Stimulated activated CD4-positive, alpha-beta T cell treated with anti-CD3 and anti-CD28 coated beads, Interleukin-15, amount 100 ng/mL, for 1 hour (primary cell): ENCODE data around the gene RAP1GAP.

Source experiments
- DNase-seq, 2 donors: peaks; one replicate each; pipeline ENCODE4 v3.0.0-alpha.2; 2020; ENCODE audit warnings: low read depth in 1 of 2, low spot score in 1 of 2

RAP1GAP gene

GRCh38 chr1:21594501-21594900, 74.7 kb downstream of the RAP1GAP start:
- DNase-seq = no peak

- no peak for DNase-seq
Measured at GRCh38 chr1:21593231-21593630, 75.9 kb downstream of the RAP1GAP start.

- no peak for DNase-seq
Measured at GRCh38 chr1:21592086-21592865, 76.9 kb downstream of the RAP1GAP start.

DNA sequence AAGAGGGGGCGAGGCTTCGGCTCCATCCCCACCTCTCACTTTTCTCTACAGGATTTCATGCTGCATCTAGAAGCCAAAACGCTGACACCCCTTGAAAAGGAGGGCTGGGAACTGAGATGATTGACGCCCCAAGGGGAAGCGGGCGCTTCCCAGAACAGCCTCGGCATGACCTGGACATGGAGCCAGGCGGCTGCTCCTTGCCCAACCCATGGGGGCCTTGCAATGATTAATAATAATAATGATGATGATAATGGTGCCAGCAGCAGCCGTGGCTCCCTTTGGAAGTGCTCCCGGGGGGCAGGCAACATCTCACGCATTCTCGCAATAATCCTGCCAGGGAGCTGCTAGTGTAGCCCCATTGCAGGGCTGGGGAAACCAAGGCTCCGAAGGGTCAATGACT, 78.2 kb downstream of the RAP1GAP start:
- no peak for DNase-seq

DNA sequence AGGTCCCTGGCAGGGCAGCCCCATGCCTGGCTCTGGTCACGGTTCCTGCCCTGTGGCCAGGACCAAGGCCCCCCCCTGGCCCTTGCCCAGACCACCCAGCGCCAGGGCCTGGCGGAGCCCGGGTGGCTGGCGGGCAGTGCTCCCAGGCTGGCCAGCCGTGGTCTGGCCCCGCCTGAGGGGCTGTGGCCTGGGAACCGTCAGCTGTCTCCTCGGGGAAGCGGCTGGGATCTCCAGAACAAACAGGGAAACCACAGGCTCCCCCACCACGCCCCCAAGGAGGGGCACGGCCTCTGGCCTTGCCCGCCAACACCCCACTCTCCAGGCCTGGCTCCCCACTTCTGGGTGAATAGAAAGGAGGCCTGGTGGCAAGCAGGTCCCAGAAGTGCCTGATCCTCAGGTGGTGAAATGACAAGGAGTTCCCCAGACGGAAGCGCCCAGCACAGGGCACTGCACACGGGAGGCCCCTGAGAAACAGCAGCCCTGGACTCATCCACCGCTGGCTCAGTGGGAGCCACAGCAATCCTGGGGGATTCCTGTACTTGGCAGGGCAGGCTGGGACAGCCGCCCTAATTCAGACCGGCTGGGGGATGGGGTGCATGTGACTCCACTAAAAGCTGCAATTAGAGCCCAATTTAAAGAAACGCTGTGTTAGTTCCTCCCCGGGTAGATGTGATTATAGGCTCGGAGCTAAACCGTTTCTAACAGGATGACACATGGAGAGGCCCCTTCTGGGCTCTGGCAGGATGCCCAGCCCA, 78.9 kb downstream of the RAP1GAP start:
- DNase-seq = no peak

DNA sequence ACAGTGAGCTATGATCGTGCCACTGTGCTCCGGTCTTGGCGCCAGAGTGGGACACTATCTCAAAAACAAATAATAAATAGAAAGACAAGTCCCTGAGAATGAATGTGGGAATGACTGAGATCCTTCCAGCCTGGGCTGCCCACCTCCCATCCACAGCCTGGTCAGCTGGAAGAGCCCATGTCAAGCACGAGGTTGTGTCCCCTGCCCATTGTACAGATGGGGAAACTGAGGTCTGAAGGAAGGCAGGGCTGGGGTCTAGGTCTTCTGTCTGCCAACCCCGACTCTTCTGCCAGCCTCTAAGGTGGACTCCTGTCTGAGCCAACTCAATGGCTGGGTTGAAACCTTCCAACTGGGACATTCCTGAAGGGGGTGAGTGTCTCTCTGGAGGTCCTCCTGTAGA, 79.5 kb downstream of the RAP1GAP start:
- no peak for DNase-seq

DNA sequence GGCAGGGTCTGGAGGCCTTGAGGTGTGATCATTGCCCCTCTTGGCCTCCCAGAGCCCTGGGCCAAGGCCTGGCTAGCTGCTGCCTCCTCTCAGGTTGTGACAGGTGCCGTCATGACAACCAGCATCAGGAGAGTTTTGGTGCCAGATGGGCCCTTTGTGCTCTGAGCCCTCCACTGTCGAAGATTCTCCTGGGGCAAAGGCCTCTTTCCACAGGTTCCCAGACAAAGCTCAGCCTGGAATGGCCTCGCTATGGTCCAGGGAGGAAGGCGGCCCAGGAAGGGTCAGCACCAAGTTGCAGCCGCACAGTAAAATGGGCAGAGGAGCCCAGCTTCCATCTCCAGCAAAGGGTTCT, 81.6 kb downstream of the RAP1GAP start:
- no peak for DNase-seq

GRCh38 chr1:21586846-21587601, 82.1 kb downstream of the RAP1GAP start:
- DNase-seq = no peak

- no peak for DNase-seq
Measured at GRCh38 chr1:21586222-21586621, 82.9 kb downstream of the RAP1GAP start.

- no peak for DNase-seq
Measured at GRCh38 chr1:21585037-21585436, 84.1 kb downstream of the RAP1GAP start.

- no peak for DNase-seq
Measured at GRCh38 chr1:21584096-21584495, 85.1 kb downstream of the RAP1GAP start.

DNA sequence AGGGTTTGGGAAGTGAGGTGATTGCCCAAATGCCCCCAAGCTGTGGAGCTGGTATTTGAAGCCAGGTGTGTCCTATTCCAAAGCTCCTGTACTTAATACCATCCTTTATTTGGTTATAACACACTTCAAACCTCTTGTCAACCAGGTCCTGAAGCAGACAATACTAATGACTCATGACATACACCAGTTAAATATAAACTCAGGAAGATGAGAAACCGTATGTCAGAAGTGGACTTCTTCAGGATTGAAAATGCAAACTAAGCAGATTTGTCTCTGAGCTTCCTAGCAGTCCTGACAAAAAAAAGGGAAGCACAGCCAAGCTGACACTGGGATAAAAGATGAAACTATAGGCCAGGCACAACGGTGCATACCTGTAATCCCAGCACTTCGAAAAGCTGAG, 89.4 kb downstream of the RAP1GAP start:
- DNase-seq = no peak

DNA sequence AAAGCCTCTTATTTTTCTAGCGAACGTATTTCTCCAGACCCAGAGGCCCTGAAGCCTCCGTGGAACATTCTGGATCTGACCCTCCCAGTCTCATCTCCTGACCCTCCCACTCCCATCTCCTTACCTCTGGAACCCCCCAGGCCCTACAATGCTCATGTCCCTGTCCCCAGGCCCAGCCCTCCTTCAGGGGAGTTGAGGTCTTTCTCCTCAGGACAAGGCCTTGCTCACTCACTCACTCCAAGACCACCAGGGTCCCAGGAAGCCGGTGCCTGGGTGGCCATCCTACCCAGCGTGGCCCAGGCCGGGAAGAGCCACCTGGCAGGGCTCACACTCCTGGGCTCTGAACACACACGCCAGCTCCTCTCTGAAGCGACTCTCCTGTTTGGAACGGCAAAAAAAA, 91.2 kb downstream of the RAP1GAP start:
- DNase-seq = no peak

GRCh38 chr1:21577324-21577723, 91.8 kb downstream of the RAP1GAP start:
- DNase-seq = no peak

GRCh38 chr1:21576798-21577187, 92.4 kb downstream of the RAP1GAP start:
- DNase-seq = no peak

GRCh38 chr1:21576031-21576797, 92.9 kb downstream of the RAP1GAP start:
- no peak for DNase-seq

DNA sequence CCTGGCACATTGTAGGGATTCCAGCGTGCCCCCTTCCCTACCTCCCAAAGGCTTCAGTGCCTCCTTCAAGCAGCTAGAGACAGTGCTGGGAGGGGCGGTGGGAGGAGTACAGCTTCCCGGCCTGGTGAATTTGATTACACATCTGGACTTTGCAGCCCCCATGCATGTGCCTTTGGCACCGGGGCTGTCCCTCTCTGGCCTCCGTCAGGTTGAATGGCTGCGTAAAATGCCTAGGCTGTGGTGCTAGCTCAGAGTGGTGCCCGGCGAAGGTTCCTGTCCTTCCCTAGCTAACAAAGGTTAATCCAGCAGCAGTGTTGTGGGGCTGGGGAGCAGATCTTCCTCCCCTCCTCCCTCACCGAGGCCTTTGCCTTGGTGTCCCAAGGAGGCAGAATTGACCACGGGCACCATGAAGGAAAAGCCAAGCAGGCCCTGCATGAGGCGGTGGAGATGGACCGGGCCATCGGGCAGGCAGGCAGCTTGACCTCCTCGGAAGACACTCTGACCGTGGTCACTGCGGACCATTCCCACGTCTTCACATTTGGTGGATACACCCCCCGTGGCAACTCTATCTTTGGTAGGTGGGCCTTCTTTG, 93.7 kb downstream of the RAP1GAP start:
- DNase-seq = no peak

DNA sequence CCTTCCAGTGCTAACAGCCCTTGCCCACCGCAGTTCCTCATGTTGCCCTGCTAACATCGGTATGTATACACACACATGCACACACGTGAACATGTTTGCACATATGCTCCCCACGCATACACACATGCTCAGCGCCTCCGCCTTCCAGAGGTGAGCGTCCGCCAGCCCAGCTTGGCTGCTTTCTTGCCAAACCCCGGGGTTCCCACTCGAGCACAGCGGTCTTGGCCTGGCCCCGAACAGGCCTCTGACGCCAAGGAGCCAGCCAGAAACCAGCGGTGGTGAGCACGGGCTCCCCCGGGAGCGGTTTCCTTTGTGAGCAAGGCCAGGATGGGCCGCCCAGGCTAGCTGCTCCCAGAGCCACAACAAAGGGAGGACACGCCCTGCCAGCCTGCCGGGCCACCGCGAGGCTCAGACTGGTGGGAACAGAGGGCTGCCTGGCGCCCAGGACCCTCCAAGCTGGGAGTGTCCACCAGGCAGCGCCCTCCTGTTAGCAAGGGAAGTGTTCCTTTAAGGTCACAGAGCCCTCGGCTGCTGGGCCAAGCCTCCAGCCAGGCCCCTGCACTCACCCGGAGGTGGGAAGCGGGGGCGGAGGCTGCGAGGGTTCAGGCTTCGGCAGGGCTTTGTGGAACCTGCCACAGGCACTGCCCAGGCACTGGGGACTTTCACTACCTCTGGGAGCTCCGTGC, 94.5 kb downstream of the RAP1GAP start:
- DNase-seq = no peak

GRCh38 chr1:21573971-21574465, 95.1 kb downstream of the RAP1GAP start:
- DNase-seq = no peak

GRCh38 chr1:21573475-21573874, 95.7 kb downstream of the RAP1GAP start:
- DNase-seq = no peak
